Transverse colon (tissue), 4 donors: ENCODE results near the gene B3GALT2. TPM values are rescaled to one million over a fixed set of nuclear protein-coding genes. Genes with fewer than 3 reads are reported as not detected.
A peak's percentile ranks its signal among the peaks of the same experiment; 100 is the strongest.

Experiments
- DNase-seq: peaks from one replicate; pipeline ENCODE4 v3.0.0-alpha.2; 2019
- H3K27ac ChIP-seq, 4 donors: fragments of 200-600 bp; sonication (generic); 2 replicates each; pipeline ENCODE4 v1.5.1; 2016 to 2018; ENCODE audit warnings: inconsistent platforms in 4 of 4
- H3K27me3 ChIP-seq: fragments of 200-600 bp; sonication (generic); 2 replicates; pipeline ENCODE4 v1.5.1; 2017; ENCODE audit warnings: inconsistent platforms
- H3K36me3 ChIP-seq, 4 donors: fragments of 200-600 bp; sonication (generic); 2 replicates each; pipeline ENCODE4 v1.5.1; 2017 to 2019; ENCODE audit warnings: inconsistent platforms in 4 of 4
- H3K4me1 ChIP-seq, 4 donors: fragments of 200-600 bp; sonication (generic); 2 replicates each; pipeline ENCODE4 v1.5.1; 2017 to 2020; ENCODE audit warnings: inconsistent platforms in 4 of 4
- H3K4me3 ChIP-seq, 4 donors: fragments of 200-600 bp; sonication (generic); 1 replicate in 1 of 4; 2 replicates in 3 of 4; pipeline versions ENCODE4 v1.5.1 to v1.6.1; 2017 to 2019; ENCODE audit warnings: inconsistent platforms in 4 of 4
- H3K9me3 ChIP-seq, 2 donors: fragments of 200-600 bp; sonication (generic); 2 replicates each; pipeline ENCODE4 v1.5.1; 2017 to 2019; ENCODE audit warnings: inconsistent platforms in 2 of 2
- EP300 ChIP-seq: sonication (generic); formaldehyde crosslinking; IDR thresholded peaks from one replicate; pipeline ENCODE4 v1.6.1; 2017; ENCODE audit warnings: antibody characterized with exemption, low read depth
- POLR2A ChIP-seq: fragments of 450-650 bp; IDR thresholded peaks from one replicate; pipeline ENCODE4 v1.6.1; 2016; ENCODE audit warnings: antibody characterized with exemption, mild to moderate bottlenecking, moderate library complexity
- POLR2AphosphoS5 ChIP-seq, 3 donors: sonication (generic); formaldehyde crosslinking; IDR thresholded peaks; one replicate each; pipeline ENCODE4 v1.6.1; 2016; ENCODE audit warnings: antibody characterized with exemption in 3 of 3
- WGBS, 2 donors: methylation state at CpG; one replicate each; pipeline ENCODE4 v1.1.5; 2018; ENCODE audit warnings: low coverage in 1 of 2; 5-methylcytosine and 5-hydroxymethylcytosine counted together
- in situ Hi-C, 4 donors: fragments of 200-750 bp; cut with MboI; loops; one replicate each; pipeline versions ENCODE4 v1.15.0 to v1.15.1; 2017; ENCODE audit warnings: low sequenced_read_pairs in 3 of 4, low pct_ligation_motif_present in 1 of 4, low pct_unique_long_range_greater_than_20kb in 1 of 4
- intact Hi-C: fragments of 100-400 bp; cut with DNase I; formaldehyde crosslinking; loops from one replicate; pipeline ENCODE4 v1.15.1; 2023; ENCODE audit warnings: low total_unique reads
- total RNA-seq, 4 donors: library from RNA; depleted of rRNA; stranded (reverse); fragments of >200 nt; gene quantifications; one replicate each; pipeline ENCODE4 v1.1.0, GENCODE V29; 2016
- TF ChIP-seq, protein P1 (sequence below), 5 experiments: fragments of 200-600 bp in 3 of 5; fragments of 450-650 bp in 2 of 5; sonication (generic) in 3 of 5; IDR thresholded peaks; 1 replicate in 2 of 5; 2 replicates in 3 of 5; pipeline ENCODE4 v1.5.1; 2016 to 2017; ENCODE audit warnings: antibody characterized with exemption in 5 of 5, inconsistent platforms in 3 of 5, mild to moderate bottlenecking in 2 of 5, moderate library complexity in 1 of 5

Gene B3GALT2
- total RNA-seq, 4 donors from 2014 or later = 0.20 to 0.82 (median 0.64) TPM; not detected in 1

DNA sequence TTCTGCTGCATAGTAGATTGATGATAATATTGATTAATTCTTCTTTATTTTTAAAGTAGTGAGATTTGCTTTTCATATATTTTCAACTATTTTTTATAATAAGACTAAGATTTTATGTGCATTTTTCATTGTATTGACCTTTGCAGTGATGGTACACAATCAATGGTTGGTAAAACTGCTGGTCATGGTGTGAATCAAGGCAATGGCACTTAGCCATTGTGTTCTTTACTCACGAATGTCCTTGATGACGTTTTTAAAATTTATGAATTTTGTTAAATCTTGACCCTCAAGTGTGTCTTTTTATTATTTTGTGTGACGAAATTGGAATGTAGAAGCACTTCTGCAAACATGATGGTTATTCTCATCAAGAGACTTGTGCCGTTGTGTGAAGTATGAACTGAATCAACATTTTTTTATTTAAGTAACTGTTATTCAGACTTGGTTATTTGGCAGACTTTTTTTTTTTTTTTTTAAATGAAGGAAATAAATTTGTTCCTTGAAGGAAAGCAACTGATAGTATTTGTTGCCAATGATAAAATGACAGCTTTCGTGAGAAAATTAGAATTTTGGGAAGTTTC lies 42.0 kb downstream of the B3GALT2 start:
- Histone ChIP-seq H3K27ac (no peak overlapping the region), H3K36me3 (peaks cover 0 to 55% (median 9%) of the 10 kb centered on the region in 4 donors), H3K4me3 (no peak overlapping the region), H3K27me3 (no peaks in the 10 kb centered on the region), H3K4me1 (no peaks in the 10 kb centered on the region), H3K9me3 (no peaks in the 10 kb centered on the region)
- WGBS, 2 donors = 74 to 75% methylated on average over 5 of the region's 5 CpGs
- TF ChIP-seq, protein P1, sequence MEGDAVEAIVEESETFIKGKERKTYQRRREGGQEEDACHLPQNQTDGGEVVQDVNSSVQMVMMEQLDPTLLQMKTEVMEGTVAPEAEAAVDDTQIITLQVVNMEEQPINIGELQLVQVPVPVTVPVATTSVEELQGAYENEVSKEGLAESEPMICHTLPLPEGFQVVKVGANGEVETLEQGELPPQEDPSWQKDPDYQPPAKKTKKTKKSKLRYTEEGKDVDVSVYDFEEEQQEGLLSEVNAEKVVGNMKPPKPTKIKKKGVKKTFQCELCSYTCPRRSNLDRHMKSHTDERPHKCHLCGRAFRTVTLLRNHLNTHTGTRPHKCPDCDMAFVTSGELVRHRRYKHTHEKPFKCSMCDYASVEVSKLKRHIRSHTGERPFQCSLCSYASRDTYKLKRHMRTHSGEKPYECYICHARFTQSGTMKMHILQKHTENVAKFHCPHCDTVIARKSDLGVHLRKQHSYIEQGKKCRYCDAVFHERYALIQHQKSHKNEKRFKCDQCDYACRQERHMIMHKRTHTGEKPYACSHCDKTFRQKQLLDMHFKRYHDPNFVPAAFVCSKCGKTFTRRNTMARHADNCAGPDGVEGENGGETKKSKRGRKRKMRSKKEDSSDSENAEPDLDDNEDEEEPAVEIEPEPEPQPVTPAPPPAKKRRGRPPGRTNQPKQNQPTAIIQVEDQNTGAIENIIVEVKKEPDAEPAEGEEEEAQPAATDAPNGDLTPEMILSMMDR (IDR thresholded peaks at IDR 0.05) = no peak
- no peak for TF ChIP-seq POLR2A
- TF ChIP-seq POLR2AphosphoS5 (IDR thresholded peaks at IDR 0.05) = no peak
- TF ChIP-seq EP300 = no peak
- DNase-seq = no peak
- in situ Hi-C loops (no loop called here), intact Hi-C loops (no loop called here)

DNA sequence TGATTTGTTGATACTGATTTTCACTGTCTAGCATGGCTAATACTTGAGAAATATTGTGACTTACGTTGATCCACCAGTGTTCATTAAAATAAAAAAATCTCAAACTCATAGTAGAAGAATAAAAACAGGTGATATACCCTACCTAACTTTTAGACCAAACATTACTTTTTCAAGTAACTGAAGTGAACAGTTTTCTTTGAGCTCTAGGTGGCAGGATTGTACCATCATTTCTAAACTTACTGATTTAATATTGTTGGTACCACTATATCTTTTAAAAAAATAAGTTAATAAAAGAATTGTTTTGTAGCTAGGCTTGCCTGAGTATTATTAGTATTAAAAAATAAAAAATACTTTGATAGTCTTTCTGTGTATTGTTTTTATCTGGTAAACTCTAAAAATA lies 43.1 kb downstream of the B3GALT2 start:
- in situ Hi-C loops = no loop called here
- no peak overlapping the region for H3K4me3 ChIP-seq

DNA sequence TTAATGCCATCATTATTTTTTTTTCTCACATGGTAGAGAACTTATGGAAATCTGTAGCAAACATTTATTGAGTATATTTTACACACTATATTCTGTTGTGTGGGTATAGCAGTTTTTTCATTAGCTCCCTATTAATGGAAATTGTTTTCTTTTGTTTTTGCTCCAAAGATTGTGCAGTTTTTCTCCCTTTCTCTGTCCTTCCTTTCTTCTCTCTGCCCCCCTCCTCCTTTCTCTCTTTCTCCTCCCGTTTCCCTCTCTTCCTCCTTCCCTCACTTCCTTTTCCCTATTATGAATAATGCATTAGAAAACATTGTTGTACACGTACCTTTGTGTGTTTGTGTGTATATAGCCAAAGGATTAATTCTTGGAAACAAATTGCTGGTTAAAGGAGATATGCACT lies 44.0 kb downstream of the B3GALT2 start:
- TF ChIP-seq POLR2A = no peak
- TF ChIP-seq EP300 = no peak
- no peak for TF ChIP-seq POLR2AphosphoS5 (IDR thresholded peaks at IDR 0.05)
- TF ChIP-seq, protein P1 (IDR thresholded peaks at IDR 0.05) = no peak
- no peak for DNase-seq
- Histone ChIP-seq H3K4me1 (no peaks in the 10 kb centered on the region), H3K4me3 (no peak overlapping the region), H3K36me3 (peaks cover 0 to 59% (median 7%) of the 10 kb centered on the region in 4 donors), H3K27me3 (no peaks in the 10 kb centered on the region), H3K9me3 (no peaks in the 10 kb centered on the region), H3K27ac (no peak overlapping the region)
- intact Hi-C loops = no loop called here
- in situ Hi-C loops = no loop called here
- 73 to 76% methylated on average over 2 of the region's 2 CpGs for WGBS, 2 donors

More for the DNA sequence above, 43.1 kb downstream of the B3GALT2 start:
- DNase-seq = no peak
- Histone ChIP-seq H3K27me3 (no peaks in the 10 kb centered on the region), H3K4me1 (no peaks in the 10 kb centered on the region), H3K27ac (no peak overlapping the region), H3K9me3 (no peaks in the 10 kb centered on the region), H3K36me3 (peaks cover 0 to 57% (median 5%) of the 10 kb centered on the region in 4 donors)
- intact Hi-C loops = no loop called here
- TF ChIP-seq, protein P1 (IDR thresholded peaks at IDR 0.05) = peak in 3 of 5 experiments; percentile 18 to 27 (median 26)
- no peak for TF ChIP-seq EP300
- 82 to 89% methylated on average over 1 of the region's 1 CpG for WGBS, 2 donors

DNA sequence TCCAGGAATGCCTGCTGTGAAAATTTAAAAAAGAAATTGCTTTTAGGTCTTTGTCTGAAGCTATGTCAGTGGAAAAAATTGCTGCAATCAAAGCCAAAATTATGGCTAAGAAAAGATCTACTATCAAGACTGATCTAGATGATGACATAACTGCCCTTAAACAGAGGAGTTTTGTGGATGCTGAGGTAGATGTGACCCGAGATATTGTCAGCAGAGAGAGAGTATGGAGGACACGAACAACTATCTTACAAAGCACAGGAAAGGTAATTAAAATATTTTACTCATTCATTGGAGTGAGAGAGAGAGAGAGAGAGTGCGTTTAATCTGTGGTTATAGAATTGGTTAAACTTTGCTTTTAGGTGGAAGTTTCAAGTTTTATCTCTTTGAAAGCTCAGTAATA lies 44.6 kb downstream of the B3GALT2 start:
- no peak for DNase-seq
- Histone ChIP-seq H3K4me3 (no peak overlapping the region), H3K4me1 (no peaks in the 10 kb centered on the region), H3K27me3 (no peaks in the 10 kb centered on the region), H3K27ac (no peak overlapping the region), H3K9me3 (no peaks in the 10 kb centered on the region), H3K36me3 (peaks cover 0 to 54% (median 4%) of the 10 kb centered on the region in 4 donors)
- intact Hi-C loops = no loop called here
- in situ Hi-C loops = no loop called here
- WGBS, 2 donors = 73 to 74% methylated on average over 3 of the region's 3 CpGs
- TF ChIP-seq EP300 (no peak), POLR2AphosphoS5 (IDR thresholded peaks at IDR 0.05) (no peak), POLR2A (no peak)
- TF ChIP-seq, protein P1 (IDR thresholded peaks at IDR 0.05) = no peak
